ENCODE data around the gene NUDT12.

DNA sequence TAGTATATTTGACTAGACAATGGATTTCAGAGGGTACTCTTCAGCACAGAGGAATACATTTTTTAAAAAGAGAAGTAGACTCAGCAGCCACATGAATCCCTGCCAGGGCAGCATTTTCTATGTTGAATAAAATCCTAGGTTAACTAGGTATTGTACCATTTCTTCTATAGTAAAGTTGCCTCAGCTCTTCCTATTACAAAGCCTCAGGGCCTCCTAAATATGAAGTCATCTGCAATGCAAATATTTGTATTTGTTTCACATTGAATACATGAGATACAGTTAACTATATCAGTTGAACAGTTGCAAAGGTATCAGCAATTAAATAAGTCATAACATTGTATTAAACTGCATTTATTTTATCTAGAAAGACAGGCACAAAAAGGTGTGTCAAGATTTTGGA, 59.5 kb downstream of the NUDT12 start:
- TF ChIP-seq, protein P1, sequence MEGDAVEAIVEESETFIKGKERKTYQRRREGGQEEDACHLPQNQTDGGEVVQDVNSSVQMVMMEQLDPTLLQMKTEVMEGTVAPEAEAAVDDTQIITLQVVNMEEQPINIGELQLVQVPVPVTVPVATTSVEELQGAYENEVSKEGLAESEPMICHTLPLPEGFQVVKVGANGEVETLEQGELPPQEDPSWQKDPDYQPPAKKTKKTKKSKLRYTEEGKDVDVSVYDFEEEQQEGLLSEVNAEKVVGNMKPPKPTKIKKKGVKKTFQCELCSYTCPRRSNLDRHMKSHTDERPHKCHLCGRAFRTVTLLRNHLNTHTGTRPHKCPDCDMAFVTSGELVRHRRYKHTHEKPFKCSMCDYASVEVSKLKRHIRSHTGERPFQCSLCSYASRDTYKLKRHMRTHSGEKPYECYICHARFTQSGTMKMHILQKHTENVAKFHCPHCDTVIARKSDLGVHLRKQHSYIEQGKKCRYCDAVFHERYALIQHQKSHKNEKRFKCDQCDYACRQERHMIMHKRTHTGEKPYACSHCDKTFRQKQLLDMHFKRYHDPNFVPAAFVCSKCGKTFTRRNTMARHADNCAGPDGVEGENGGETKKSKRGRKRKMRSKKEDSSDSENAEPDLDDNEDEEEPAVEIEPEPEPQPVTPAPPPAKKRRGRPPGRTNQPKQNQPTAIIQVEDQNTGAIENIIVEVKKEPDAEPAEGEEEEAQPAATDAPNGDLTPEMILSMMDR (IDR thresholded peaks at IDR 0.05): no peak
- TF ChIP-seq POLR2AphosphoS5 (IDR thresholded peaks at IDR 0.05; ENCODE audit: low read depth, low read length): no peak
- TF ChIP-seq SIN3A (IDR thresholded peaks at IDR 0.05; ENCODE audit: borderline replicate concordance, insufficient read depth, low read depth, low read length): no peak
- TF ChIP-seq, protein P2, sequence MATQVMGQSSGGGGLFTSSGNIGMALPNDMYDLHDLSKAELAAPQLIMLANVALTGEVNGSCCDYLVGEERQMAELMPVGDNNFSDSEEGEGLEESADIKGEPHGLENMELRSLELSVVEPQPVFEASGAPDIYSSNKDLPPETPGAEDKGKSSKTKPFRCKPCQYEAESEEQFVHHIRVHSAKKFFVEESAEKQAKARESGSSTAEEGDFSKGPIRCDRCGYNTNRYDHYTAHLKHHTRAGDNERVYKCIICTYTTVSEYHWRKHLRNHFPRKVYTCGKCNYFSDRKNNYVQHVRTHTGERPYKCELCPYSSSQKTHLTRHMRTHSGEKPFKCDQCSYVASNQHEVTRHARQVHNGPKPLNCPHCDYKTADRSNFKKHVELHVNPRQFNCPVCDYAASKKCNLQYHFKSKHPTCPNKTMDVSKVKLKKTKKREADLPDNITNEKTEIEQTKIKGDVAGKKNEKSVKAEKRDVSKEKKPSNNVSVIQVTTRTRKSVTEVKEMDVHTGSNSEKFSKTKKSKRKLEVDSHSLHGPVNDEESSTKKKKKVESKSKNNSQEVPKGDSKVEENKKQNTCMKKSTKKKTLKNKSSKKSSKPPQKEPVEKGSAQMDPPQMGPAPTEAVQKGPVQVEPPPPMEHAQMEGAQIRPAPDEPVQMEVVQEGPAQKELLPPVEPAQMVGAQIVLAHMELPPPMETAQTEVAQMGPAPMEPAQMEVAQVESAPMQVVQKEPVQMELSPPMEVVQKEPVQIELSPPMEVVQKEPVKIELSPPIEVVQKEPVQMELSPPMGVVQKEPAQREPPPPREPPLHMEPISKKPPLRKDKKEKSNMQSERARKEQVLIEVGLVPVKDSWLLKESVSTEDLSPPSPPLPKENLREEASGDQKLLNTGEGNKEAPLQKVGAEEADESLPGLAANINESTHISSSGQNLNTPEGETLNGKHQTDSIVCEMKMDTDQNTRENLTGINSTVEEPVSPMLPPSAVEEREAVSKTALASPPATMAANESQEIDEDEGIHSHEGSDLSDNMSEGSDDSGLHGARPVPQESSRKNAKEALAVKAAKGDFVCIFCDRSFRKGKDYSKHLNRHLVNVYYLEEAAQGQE (IDR thresholded peaks at IDR 0.05; ENCODE audit: insufficient read depth in 1 of 2, low read depth in 2 of 2, low read length in 1 of 2): no peak
- TF ChIP-seq TCF7L2 (IDR thresholded peaks at IDR 0.05; ENCODE audit: low read depth, low read length): no peak
